HG03354 (cell line): ENCODE measurements around the gene CPLX4.
A peak's percentile ranks its signal among the peaks of the same experiment; 100 is the strongest.

Source experiments
- ATAC-seq: cut with Tn5 transposase; IDR thresholded peaks from one replicate; pipeline ENCODE4 v1.9.1; 2021; ENCODE audit warnings: mild to moderate bottlenecking; ENCODE audit not compliant: unreplicated experiment, poor library complexity, severe bottlenecking

CPLX4 gene

GRCh38 chr18:59318460-59319050 is at the start of gene CPLX4:
TSS of gene CPLX4 (minus strand) at chr18:59318649. CDS start at chr18:59318462, 187 bp downstream.
- no peak for ATAC-seq

GRCh38 chr18:59360381-59360780 is 41.9 kb upstream of the CPLX4 start:
- ATAC-seq, result no peak

- ATAC-seq, result peak; percentile 19
These were observed 41.1 kb upstream of the CPLX4 start for GRCh38 chr18:59359576-59359952.

GRCh38 chr18:59358712-59359575 is 40.5 kb upstream of the CPLX4 start, which contains the start of gene LMAN1:
TSS of gene LMAN1 (minus strand) at chr18:59359265. CDS start at chr18:59359244, 21 bp downstream.
- ATAC-seq, result peak; percentile 95

GRCh38 chr18:59358414-59358711 is 39.9 kb upstream of the CPLX4 start:
- ATAC-seq, result no peak

GRCh38 chr18:59357928-59358327 is 39.5 kb upstream of the CPLX4 start:
- no peak for ATAC-seq

- ATAC-seq, result no peak
These were observed 36.3 kb upstream of the CPLX4 start for GRCh38 chr18:59354731-59355130.

- no peak for ATAC-seq
These were observed 34.7 kb upstream of the CPLX4 start for GRCh38 chr18:59353079-59353680.

GRCh38 chr18:59352250-59352855 is 33.9 kb upstream of the CPLX4 start:
- no peak for ATAC-seq

GRCh38 chr18:59345556-59345955 is 27.1 kb upstream of the CPLX4 start:
- no peak for ATAC-seq

GRCh38 chr18:59344996-59345395 is 26.5 kb upstream of the CPLX4 start:
- no peak for ATAC-seq

- no peak for ATAC-seq
These were observed 25.5 kb upstream of the CPLX4 start for GRCh38 chr18:59343926-59344325.

GRCh38 chr18:59340817-59341216 is 22.4 kb upstream of the CPLX4 start:
- no peak for ATAC-seq

GRCh38 chr18:59340312-59340711 is 21.9 kb upstream of the CPLX4 start:
- no peak for ATAC-seq

- ATAC-seq, result no peak
These were observed 14.5 kb upstream of the CPLX4 start for GRCh38 chr18:59332986-59333385.

- no peak for ATAC-seq
These were observed 10.2 kb upstream of the CPLX4 start for GRCh38 chr18:59328683-59329082.

- no peak for ATAC-seq
These were observed 7.5 kb upstream of the CPLX4 start for GRCh38 chr18:59325965-59326364.

- ATAC-seq, result no peak
These were observed 6.1 kb upstream of the CPLX4 start for GRCh38 chr18:59324623-59324971.

- ATAC-seq, result no peak
These were observed 5.6 kb upstream of the CPLX4 start for GRCh38 chr18:59323931-59324622.

- no peak for ATAC-seq
These were observed 6.8 kb downstream of the CPLX4 start for GRCh38 chr18:59311631-59312030.
